GM18519 (cell line): Measurements from ENCODE around the gene HCCS.
A peak's percentile ranks its signal among the peaks of the same experiment; 100 is the strongest.
"Not testable (repeated sequence)": the region's sequence is repeated elsewhere in the genome, so short reads cannot be mapped to it uniquely, and the experiment has no call there.

ENCODE experiments used
- ATAC-seq: cut with Tn5 transposase; IDR thresholded peaks from one replicate; pipeline ENCODE4 v1.9.1; 2021; ENCODE audit warnings: mild to moderate bottlenecking, moderate library complexity; ENCODE audit not compliant: unreplicated experiment, low FRiP score

HCCS gene

DNA sequence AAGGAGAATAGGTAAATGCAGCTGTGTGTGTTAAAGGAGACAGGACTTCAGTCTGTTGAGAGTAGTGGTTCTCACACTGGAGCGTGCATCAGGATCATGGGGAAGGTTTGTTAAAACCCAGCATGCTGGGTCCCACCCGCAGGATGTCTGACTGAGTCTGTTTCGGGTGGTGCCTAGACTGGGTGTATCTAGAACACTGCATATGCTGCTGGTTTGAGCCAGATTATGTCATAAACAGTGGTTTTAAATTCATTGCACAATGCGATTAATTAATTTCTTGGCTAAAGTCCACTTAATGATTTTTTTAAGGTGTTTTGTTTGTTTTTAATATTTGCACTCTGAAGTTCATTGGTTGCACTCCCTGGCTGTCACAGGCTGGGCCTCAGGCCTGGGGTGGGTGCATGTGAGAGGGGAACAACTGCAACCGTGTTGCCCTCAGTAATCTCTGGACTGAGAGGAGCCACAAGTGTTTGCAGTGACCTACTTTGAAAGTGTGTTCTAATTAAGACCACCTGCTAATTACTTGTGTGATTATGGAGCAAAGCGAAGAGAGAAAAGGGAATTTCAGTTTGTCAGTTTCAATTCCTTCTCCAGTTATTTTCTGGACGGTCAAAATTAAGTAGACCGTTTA lies 8.3 kb downstream of the HCCS start:
- ATAC-seq, result no peak

DNA sequence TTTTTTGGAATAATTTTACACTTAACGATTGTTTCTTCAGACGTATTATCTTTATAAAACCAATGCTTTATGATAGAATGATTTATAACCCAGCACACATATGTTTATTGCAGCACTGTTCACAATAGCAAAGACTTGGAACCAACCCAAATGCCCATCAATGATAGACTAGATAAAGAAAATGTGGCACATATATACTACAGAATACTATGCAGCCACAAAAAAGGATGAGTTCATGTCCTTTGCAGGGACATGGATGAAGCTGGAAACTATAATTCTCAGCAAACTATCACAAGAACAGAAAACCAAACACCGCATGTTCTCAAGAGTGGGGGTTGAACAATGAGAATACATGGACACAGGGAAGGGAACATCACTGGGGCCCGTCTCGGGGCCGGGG lies 12.0 kb downstream of the HCCS start:
- not testable (repeated sequence) for ATAC-seq

DNA sequence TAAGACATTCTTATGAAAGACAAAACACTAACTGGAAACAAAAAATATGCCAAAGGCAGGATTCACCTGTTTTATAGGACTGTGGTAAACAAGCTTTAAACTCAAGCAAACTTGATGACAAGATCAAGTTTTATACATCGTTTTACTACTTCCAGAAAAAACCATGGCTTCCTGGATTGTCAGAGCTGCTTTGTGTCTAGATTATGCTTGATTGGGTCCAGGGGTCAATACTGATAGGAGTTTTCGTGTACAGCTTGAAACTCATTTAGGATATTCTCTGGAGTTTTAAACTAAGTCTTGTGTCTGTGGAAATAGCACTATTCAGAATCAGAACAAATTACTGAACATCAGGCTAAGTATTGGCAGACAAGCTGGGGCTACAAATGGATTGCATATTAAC lies 13.0 kb downstream of the HCCS start:
- no peak for ATAC-seq

DNA sequence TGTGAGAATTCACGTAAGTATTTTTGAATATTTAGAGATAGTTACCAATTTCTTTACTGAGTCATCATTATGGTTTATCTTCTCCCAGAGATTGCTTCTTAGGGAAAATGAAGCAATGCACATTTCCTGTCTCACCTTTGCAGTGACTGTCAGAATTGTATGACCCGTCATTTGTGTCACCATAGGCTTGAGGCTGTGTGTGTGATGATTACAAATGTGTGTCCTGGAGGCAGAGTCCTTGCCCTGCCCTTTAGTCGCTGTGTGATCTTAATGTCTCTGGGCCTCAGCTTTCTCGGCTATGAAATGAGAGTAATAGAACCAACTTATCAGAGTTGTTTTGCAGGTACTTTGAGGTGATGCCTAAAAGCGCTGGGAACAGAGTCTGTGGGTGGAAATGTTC lies 13.9 kb downstream of the HCCS start:
- no peak for ATAC-seq

DNA sequence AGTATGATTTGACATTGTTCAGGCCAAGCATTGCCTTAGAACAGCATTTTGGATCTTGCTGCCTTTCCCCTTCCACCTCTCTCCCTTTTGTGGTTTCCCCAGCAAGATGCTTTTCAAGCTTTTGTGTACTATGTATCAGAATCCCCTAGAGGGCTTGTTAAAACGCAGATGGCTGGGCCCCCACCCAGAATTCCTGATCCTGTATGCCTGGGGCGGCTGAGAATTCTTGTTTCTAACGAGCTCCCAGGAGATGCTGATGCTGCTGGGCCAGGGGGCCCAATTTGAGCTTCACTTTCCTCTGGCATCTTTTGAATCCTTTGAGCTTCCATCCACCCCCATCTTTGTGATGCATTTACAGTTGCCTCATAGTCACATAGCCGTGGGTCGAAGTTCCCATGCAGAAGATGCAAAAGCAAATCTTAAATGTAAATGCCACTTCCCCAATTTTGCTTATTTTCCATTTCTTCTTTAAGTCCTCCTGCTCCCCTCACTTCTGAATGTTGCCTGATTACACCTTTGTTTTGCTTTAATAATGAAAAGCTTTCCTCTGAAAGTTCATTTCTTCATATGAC lies 18.5 kb downstream of the HCCS start:
- ATAC-seq, result no peak

DNA sequence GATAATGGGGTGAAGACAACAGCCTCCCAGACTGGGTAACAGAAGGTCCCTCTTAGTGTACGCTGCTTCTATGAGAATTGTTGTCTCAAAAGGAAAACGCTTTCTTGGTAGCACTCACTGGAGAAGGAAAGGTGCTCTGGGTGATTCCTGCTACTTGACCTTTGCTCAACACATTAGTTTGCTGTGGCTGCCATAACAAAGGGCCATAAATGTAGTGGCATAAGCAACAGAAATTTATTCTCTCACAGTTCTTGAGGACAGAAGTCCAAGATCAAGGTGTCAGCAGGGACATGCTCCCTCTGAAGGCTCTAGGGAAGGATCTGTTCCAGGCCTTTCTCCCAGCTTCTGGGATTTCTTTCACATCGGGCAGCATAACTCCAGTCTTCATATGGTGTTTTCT lies 19.0 kb downstream of the HCCS start:
- no peak for ATAC-seq

DNA sequence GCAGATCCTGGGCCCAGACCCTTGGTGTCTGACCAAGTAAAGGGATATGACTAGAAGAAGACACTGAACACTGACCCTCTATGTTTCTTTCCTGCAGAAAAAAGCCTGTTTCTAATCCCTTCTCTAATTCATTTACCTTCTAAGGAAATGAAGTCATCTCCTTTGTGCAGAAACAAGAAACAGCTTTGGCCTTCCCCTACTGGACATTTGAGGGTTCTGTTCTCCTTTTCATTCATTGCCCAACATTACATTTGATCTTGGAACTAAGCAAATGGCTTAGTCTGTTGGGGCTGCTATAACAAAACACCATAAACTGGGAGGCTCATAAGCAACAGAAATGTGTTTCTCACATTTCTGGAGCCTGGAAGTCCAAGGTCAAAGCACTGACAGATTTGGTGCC lies 20.0 kb downstream of the HCCS start:
- no peak for ATAC-seq

DNA sequence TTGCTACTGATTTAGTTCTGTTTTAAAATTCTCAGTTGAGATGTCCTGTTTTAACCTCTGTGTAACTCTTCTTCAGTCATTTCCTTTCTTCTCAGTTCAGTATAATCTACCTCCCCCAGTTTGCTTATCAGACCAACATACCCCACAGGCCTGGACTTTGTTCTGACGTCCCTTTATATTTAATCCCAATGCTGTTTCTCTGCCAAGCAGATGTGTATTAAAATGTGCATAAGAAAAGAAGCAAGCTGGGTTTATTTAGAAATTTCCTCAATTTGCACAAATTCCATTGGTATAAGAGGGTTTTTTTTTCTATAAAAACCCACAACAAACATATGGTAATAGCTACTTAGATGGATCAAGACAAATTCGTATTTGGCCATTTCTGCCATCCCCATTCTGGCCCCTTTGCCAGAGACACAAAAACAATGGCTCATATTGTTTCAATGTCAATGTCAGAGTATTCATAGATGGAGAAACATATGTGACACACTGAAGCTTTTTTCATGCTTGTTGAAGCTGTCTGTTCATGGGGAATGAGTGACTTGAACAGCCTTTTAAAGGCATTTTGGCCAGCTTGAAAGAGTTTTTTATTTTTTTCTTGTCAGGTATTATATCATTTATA lies 24.5 kb downstream of the HCCS start:
- no peak for ATAC-seq

DNA sequence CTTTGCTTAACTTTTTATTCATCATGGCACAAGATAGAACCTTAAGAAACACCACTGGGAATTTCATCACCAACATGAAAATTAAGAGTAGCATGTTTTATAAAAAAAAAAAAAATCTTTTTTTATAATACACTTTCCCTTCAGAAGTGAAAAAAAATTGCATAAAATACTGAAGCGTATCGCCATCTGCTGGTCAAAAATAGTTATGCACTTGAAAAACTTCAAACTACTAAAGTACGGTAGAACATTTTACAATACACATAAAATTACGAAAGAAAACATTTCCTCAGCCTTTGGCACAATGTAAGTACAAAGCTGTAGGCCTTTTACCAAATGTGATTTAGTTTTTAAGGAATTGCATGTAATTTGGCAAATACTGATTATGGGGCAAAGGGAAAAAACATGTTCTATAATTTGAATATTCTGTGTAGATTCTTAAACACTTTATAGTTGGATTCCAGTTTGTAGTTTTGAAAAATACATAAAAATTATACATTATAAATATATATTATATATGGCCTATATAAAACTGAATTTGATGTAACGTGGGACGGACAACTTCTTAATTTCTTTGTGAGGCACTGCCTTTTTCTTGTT lies 26.5 kb downstream of the HCCS start:
- ATAC-seq, result no peak

DNA sequence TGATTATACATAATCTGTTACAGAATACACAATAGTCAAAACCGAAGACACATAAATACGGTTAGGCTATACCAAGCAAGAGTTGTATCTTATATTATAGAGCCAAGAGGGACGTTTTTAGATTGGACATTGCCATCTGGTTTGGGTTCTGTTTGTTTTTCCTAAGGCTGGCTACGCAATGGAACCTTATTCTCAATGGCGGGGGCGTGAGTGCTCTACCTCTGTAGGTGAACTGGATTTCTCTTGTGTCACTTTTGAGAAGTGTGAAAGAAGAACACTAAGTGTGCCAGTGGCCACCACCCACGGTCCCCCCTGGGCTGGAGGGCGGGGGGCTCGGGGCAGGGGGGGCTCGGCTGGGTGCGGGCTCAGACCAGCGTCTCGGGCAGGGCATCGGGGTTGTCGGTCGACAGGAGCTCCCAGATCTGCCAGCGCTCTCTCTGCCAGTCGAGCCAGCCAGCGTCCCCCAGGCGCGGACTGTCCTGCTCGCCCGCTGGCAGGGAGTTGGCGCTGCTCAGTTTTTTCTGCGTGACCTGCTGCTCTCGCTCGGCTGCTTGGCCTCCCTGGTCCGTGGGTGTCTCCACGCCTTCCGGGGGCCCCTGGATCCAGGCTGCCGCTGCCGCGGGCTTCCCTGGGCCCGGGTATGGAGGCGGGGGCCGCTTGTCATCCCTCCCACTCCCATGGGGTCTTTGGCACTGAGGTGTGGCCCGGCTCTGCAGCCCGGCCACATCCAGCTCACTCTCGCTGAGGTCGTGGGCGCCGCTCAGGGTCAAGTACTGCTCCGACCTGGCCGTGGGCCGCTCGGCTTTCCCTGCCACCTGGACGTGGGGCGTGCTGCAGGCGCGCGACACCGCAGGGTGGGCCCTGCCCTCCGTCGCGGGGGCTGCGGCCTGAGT lies 27.6 kb downstream of the HCCS start:
- no peak for ATAC-seq

DNA sequence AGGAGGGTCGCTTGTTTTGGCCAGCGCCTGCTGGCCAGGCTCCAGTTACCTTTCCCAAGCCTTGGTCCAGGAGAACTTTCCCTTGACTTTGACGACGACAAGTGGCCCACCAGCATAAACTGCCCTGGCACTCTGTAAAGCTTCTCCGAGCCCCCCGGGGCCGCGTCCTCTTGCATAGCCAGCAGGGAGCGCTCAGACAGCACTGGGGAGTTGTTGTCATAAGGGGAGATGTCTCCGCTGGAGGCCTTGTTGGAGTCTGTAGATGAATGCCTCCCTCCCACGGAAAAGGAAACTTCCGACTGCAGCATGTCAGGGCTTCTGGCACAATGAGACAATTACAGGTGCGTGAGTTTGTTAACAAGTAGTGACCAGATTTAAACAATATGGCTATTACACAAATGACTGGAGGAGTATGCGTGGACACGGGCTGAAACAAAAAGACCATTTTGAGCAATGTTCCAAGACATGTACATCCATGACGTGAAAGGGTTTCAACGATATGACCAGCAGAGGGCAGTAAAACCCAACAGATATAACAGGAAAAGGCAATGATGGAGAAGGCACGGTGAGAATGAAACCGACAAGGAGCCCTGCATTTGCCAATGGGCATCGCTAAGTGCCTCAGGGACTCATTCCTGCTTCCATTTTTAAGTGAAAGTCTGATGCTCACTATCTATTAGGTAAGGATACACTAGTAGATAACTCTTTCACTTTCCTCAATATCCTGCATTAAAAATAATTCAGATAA lies 33.0 kb downstream of the HCCS start:
- ATAC-seq, result peak; percentile 77

DNA sequence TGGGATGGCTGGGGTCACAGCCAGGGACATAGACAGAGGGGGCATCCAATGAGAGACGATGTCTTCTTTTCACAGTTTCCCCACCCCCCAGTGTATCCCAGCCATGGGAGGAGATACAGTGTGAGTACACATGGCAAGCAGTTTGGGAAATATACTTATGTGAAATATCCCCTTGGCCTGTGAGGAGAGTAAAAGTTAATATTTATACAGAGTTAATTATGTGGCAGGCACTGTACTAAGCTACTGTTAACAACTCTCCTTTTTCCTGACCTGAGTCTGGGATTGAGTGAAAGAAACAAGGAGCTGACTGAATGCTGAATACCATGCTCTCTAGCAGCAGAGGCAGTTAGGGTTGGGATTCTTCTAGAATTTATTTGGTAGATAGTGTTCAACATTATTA lies 35.3 kb downstream of the HCCS start:
- ATAC-seq, result no peak

DNA sequence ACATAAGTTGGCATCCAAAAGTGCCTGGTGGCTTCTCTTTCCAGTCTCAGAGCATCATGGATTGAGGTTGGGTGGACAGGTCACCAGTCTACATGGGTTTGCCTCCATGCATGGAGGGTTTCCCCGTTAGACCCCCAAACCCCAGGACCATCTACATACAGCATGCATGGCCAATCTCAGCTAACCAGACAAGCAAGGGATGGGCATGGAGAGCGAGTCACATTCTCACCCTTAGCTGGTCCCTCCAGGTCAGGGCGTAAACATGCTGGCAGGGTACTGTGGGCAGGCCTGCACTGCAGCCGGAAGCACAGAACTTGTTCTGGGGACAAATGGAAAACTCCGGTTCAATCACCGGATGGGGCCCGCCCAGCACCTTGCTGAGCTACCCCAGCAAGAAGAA lies 37.3 kb downstream of the HCCS start:
- no peak for ATAC-seq

DNA sequence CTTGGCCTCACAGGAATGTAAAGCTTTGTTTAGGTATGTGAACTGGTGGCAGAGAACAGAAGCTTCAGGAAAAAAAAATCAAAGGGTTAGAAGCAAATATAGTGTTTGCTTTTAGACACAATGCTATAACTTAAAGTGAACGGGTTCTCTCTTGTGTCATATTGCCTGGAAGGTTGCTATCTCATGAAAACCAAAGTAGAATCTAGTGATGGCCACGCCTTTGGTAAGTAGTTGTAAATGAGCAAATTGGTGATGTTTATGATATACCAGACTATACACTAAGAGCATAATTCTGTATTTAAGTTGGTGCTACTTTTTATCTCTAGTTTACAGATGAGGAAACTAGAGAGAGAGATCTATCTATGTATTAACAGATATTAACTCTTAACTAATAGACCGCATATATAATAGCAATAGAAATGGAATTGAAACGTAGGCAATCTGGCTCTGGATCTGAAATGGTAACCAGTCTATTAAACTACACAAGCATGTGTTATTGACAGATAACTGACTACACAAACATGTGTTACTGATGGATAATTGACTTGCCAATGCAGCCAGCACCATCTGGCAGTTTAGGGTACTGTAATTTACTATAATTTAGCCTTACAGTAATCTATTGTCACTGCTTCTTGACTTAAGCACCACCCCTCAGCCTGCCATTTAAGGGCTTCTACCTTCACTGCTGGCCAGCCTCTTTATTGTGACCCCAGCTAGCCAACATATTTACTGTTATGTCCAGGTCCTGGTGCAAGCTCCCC lies 40.8 kb downstream of the HCCS start:
- no peak for ATAC-seq

DNA sequence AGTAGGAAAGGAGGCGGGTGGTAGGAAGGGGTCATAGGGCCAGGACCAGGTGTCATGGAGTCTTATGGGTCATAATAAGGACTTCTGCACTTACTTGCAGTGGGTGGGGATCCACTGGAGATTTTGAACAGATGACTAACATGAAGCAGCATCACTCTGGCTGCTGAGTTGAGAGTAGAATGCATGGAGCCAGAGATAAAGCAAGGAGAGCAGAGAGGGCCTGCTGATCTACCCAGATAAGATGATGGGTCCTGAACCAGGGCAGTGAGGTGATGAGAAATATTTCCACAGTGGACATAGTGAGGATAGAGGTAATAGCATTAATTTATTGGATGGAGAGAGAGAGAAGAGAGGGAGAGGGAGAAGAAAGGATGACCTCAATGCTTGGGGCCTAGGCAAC lies 48.0 kb downstream of the HCCS start:
- no peak for ATAC-seq

DNA sequence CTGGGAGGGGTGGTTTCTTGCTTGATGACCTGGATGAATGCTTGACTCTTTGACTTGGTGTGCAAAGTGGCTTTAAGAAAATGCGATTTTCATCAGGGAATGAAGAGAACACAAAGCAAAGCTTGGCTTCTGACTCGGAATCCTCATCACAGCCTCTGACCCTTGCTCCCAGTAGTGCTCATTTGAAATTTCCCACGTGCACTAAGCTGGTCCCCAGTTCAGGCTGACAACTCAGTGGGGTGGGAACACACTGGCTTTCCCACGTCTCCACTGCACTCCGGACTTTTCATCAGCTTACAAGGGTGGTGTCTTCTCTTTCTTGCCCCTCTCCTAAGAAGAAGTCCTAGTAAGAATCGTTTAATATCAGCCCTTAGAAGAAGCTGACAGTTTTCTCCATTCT lies 53.3 kb downstream of the HCCS start:
- no peak for ATAC-seq

DNA sequence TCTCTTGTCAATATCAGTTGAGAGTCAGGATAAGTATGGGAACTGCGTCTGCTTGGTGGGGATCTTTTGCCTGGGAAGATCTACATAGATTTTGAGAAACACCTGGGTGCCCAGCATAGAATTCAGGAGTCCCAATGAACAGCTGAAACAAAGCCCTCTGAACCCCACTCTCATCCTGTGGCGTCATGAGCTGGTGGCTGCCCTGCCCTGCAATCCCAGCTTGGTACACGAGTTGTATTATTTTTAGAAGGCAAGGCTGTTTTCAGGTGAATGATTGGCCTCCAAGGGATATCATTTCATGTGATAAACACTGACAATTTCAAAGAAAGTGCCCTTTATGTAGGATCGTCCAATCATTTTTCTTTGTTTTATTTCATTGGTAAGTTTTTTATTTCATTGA lies 60.8 kb downstream of the HCCS start:
- no peak for ATAC-seq

DNA sequence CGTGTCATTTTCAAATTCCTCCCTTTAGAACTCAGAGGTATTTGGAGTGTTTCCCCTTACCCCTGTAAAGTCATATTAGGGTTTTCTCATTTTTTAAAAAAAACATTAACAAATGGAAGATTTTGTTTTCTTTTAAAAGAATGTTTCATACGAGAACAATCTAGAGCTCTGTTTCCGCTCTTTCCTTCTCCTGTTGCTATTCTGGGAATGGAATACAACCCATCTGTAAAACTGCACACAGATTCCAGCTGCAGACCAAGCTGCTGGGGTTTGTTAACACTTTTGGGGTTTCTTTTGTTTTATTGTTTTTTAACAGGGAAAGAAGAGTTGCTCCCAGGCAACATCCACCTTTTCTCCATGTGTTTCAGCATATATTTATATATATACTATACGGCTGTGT lies 61.3 kb downstream of the HCCS start:
- no peak for ATAC-seq
